Fibroblast of lung (primary cell): Measurements from ENCODE around the gene SRC.

Experiments used
- CTCF ChIP-seq, 2 donors: IDR thresholded peaks in 1 of 2; conservative IDR thresholded peaks in 1 of 2; 1 replicate in 1 of 2; 2 replicates in 1 of 2; pipeline ENCODE4 v1.5.1; 2011 to 2012; ENCODE audit warnings: low read length in 2 of 2, control low read depth in 1 of 2, inconsistent platforms in 1 of 2, low read depth in 1 of 2, mild to moderate bottlenecking in 1 of 2
- EZH2 ChIP-seq: IDR thresholded peaks from 2 replicates; pipeline ENCODE4 v1.5.1; 2012; ENCODE audit warnings: low read length, control low read depth, mild to moderate bottlenecking; ENCODE audit errors: missing control alignments

GRCh38 chr20:37361336-37361735 is 15.4 kb downstream of the SRC start:
- no peak for TF ChIP-seq CTCF (conservative IDR thresholded peaks at IDR 0.05 in 1 of 2, IDR thresholded peaks at IDR 0.05 in 1 of 2; ENCODE audit: low read depth in 1 of 2, low read length in 2 of 2)
- TF ChIP-seq EZH2, result no peak
